CD14-positive monocyte (primary cell): Measurements from ENCODE around the gene EPN3. TPM values are rescaled to one million over a fixed set of nuclear protein-coding genes. Genes with fewer than 3 reads are reported as not detected.
A peak's percentile ranks its signal among the peaks of the same experiment; 100 is the strongest.

Source experiments
- DNase-seq, 3 donors: peaks; one replicate each; pipeline ENCODE4 v3.0.0-alpha.2; 2011 to 2022
- H2AFZ ChIP-seq: 2 replicates; pipeline ENCODE4 v1.6.0; 2012; ENCODE audit warnings: mild to moderate bottlenecking, low read depth, low read length, inconsistent platforms; ENCODE audit not compliant: insufficient read depth, poor library complexity, severe bottlenecking
- H3K27ac ChIP-seq, 2 donors: 1 replicate in 1 of 2; 2 replicates in 1 of 2; pipeline ENCODE4 v1.5.1; 2012 to 2013; ENCODE audit warnings: low read length in 2 of 2, control low read depth in 1 of 2, inconsistent platforms in 1 of 2, low read depth in 1 of 2, mild to moderate bottlenecking in 1 of 2
- H3K27me3 ChIP-seq, 2 donors: one replicate each; pipeline versions ENCODE4 v1.6.0 to v1.6.1; 2011 to 2013; ENCODE audit warnings: low read length in 2 of 2; ENCODE audit not compliant: control insufficient read depth in 2 of 2, insufficient read depth in 2 of 2
- H3K36me3 ChIP-seq, 2 donors: replicated peaks in 1 of 2; 1 replicate in 1 of 2; 2 replicates in 1 of 2; pipeline versions ENCODE4 v1.5.1 to v1.6.1; 2012 to 2013; ENCODE audit warnings: low read length in 2 of 2, control low read depth in 1 of 2, inconsistent platforms in 1 of 2, mild to moderate bottlenecking in 1 of 2; ENCODE audit not compliant: insufficient read depth in 2 of 2, control insufficient read depth in 1 of 2
- H3K4me1 ChIP-seq, 2 donors: 1 replicate in 1 of 2; 2 replicates in 1 of 2; pipeline versions ENCODE4 v1.5.1 to v1.6.1; 2012 to 2013; ENCODE audit warnings: low read length in 2 of 2, control low read depth in 1 of 2, inconsistent platforms in 1 of 2, mild to moderate bottlenecking in 1 of 2, moderate library complexity in 1 of 2; ENCODE audit not compliant: insufficient read depth in 2 of 2, control insufficient read depth in 1 of 2
- H3K4me2 ChIP-seq: replicated peaks from 2 replicates; pipeline ENCODE3; 2012; ENCODE audit warnings: low read length, moderate library complexity, mild to moderate bottlenecking; ENCODE audit not compliant: poor library complexity, severe bottlenecking; ENCODE audit errors: extremely low read depth
- H3K4me3 ChIP-seq, 3 experiments: fragments of 200-600 bp in 1 of 3; sonication (generic) in 1 of 3; replicated peaks in 1 of 3; 1 replicate in 2 of 3; 2 replicates in 1 of 3; pipeline ENCODE4 v1.5.1; 2011 to 2013; ENCODE audit warnings: low read length in 3 of 3, mild to moderate bottlenecking in 3 of 3, control low read depth in 2 of 3, low read depth in 2 of 3, inconsistent platforms in 1 of 3, moderate library complexity in 1 of 3
- H3K79me2 ChIP-seq: 2 replicates; pipeline ENCODE4 v1.6.0; 2012; ENCODE audit warnings: mild to moderate bottlenecking, control low read depth, inconsistent platforms, low read length, moderate library complexity; ENCODE audit not compliant: insufficient read depth
- H3K9ac ChIP-seq: 2 replicates; pipeline ENCODE4 v1.6.0; 2017; ENCODE audit warnings: low read length, mild to moderate bottlenecking; ENCODE audit not compliant: insufficient read depth, poor library complexity, severe bottlenecking
- H3K9me3 ChIP-seq, 2 donors: replicated peaks in 1 of 2; 1 replicate in 1 of 2; 2 replicates in 1 of 2; pipeline versions ENCODE4 v1.5.1 to v1.6.1; 2012 to 2013; ENCODE audit warnings: low read length in 2 of 2, control low read depth in 1 of 2; ENCODE audit not compliant: control insufficient read depth in 1 of 2, insufficient read depth in 1 of 2
- H4K20me1 ChIP-seq: 2 replicates; pipeline ENCODE4 v1.6.0; 2012; ENCODE audit warnings: mild to moderate bottlenecking, low read length, control low read depth, moderate library complexity; ENCODE audit not compliant: insufficient read depth
- H3K27ac Mint-ChIP-seq, 7 donors: one replicate each; pipeline ENCODE4 v1.8.0; 2020; ENCODE audit warnings: mild to moderate bottlenecking in 7 of 7, mixed read lengths in 7 of 7, moderate library complexity in 6 of 7, inconsistent platforms in 2 of 7
- H3K27me3 Mint-ChIP-seq, 3 donors: one replicate each; pipeline ENCODE4 v1.8.0; 2021 to 2022; ENCODE audit warnings: low read depth in 3 of 3, mild to moderate bottlenecking in 3 of 3, mixed read lengths in 3 of 3, moderate library complexity in 3 of 3, inconsistent platforms in 1 of 3
- H3K36me3 Mint-ChIP-seq, 2 donors: one replicate each; pipeline ENCODE4 v1.8.0; 2020; ENCODE audit warnings: mixed read lengths in 2 of 2, inconsistent platforms in 1 of 2, mild to moderate bottlenecking in 1 of 2
- H3K4me1 Mint-ChIP-seq: one replicate; pipeline ENCODE4 v1.8.0; 2020; ENCODE audit warnings: mild to moderate bottlenecking, mixed read lengths
- H3K4me3 Mint-ChIP-seq, 2 donors: one replicate each; pipeline ENCODE4 v1.8.0; 2020; ENCODE audit warnings: mild to moderate bottlenecking in 2 of 2, mixed read lengths in 2 of 2, moderate library complexity in 1 of 2
- H3K9me3 Mint-ChIP-seq, 7 donors: one replicate each; pipeline ENCODE4 v1.8.0; 2020 to 2022; ENCODE audit warnings: mixed read lengths in 7 of 7, mild to moderate bottlenecking in 6 of 7, moderate library complexity in 6 of 7, inconsistent platforms in 2 of 7
- CTCF ChIP-seq: fragments of 200-600 bp; IDR thresholded peaks from one replicate; pipeline ENCODE4 v1.8.0; 2022; ENCODE audit warnings: antibody characterized with exemption, mild to moderate bottlenecking
- WGBS: methylation state at CpG from one replicate; pipeline ENCODE4 v1.1.5; 2013; ENCODE audit warnings: missing lambda C conversion rate; ENCODE audit not compliant: insufficient coverage; 5-methylcytosine and 5-hydroxymethylcytosine counted together
- intact Hi-C, 2 donors: fragments of 100-400 bp; cut with micrococcal nuclease; formaldehyde crosslinking; loops; one replicate each; pipeline versions ENCODE4 v1.15.0 to v1.15.1; 2023
- polyA plus RNA-seq, 3 donors: library from polyadenylated mRNA; depleted of rRNA in 1 of 3; unstranded in 2 of 3; stranded (reverse) in 1 of 3; fragments of 300-500 nt in 2 of 3; fragments of >200 nt in 1 of 3; fragmentation: Illumina TruSeq in 2 of 3; gene quantifications; 1 replicate in 2 of 3; 2 replicates in 1 of 3; pipeline ENCODE4 v1.2.3, GENCODE V29; 2012 to 2021

EPN3 gene
- polyA plus RNA-seq, 3 donors = not detected

DNA sequence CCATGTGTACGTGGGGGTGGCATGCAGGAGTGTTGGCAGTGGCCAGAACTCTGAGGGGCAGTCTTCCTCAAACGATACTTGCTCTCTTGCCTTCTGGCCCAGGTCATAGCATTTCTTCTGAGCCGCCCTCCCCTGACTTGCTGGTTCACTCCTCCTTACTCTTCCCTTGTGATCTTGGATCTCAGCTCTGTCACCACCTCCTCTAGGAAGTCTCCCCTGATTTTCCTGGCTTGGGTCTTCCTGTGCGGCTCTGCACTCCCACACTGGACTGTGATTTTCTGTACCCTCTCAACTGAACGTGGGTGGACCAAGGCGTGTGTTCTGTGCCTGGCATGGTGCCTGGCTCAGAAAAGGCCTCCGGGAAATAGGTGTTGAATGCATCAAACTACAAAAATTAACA is 2.9 kb downstream of the EPN3 start:
- Mint-ChIP-seq H3K9me3 (peaks cover 0 to 6% (median 2%) of the 10 kb centered on the region in 7 donors), H3K4me3 (no peak overlapping the region), H3K27ac (peak overlapping the region in 1 of 7 donors; percentile 22), H3K36me3 (peaks cover 0 to 7% of the 10 kb centered on the region in 2 donors), H3K4me1 (peaks cover 34% of the 10 kb centered on the region), H3K27me3 (peaks cover 36 to 49% (median 46%) of the 10 kb centered on the region in 3 donors)
- Histone ChIP-seq H2AFZ (no peak overlapping the region), H3K4me3 (no peak overlapping the region), H3K36me3 (no peaks in the 10 kb centered on the region), H3K27ac (no peak overlapping the region), H3K79me2 (no peaks in the 10 kb centered on the region), H3K27me3 (peaks cover 19 to 34% of the 10 kb centered on the region in 2 donors), H3K9ac (no peak overlapping the region), H4K20me1 (no peaks in the 10 kb centered on the region), H3K9me3 (no peaks in the 10 kb centered on the region), H3K4me2 (no peak overlapping the region), H3K4me1 (peaks cover 18 to 31% of the 10 kb centered on the region in 2 donors)
- no peak for DNase-seq
- 100% methylated on average over 4 of the region's 7 CpGs for WGBS
- no peak for TF ChIP-seq CTCF
- intact Hi-C loops = no loop called here

GRCh38 chr17:50536683-50537646 is 4.4 kb downstream of the EPN3 start:
- no peak for DNase-seq
- 96% methylated on average over 28 of the region's 45 CpGs for WGBS
- Histone ChIP-seq H3K4me1 (peaks cover 12 to 28% of the 10 kb centered on the region in 2 donors), H3K79me2 (no peaks in the 10 kb centered on the region), H3K9me3 (no peaks in the 10 kb centered on the region), H2AFZ (no peak overlapping the region), H3K9ac (no peak overlapping the region), H3K36me3 (no peaks in the 10 kb centered on the region), H3K27ac (no peak overlapping the region), H3K4me2 (no peak overlapping the region), H4K20me1 (no peaks in the 10 kb centered on the region), H3K27me3 (peaks cover 19 to 31% of the 10 kb centered on the region in 2 donors), H3K4me3 (no peak overlapping the region)
- intact Hi-C loops = no loop called here
- H3K4me1 Mint-ChIP-seq = peaks cover 26% of the 10 kb centered on the region
- H3K36me3 Mint-ChIP-seq = peaks cover 0 to 3% of the 10 kb centered on the region in 2 donors
- TF ChIP-seq CTCF = no peak
- no peak overlapping the region for H3K4me3 Mint-ChIP-seq
- peaks cover 34 to 44% (median 37%) of the 10 kb centered on the region in 3 donors for H3K27me3 Mint-ChIP-seq
- H3K9me3 Mint-ChIP-seq = peaks cover 0 to 6% (median 2%) of the 10 kb centered on the region in 7 donors
- H3K27ac Mint-ChIP-seq = no peak overlapping the region
